GM12864 (cell line): Measurements from ENCODE around the gene UGT2B7.
"Not testable (repeated sequence)": the region's sequence is repeated elsewhere in the genome, so short reads cannot be mapped to it uniquely, and the experiment has no call there.

ENCODE experiments used
- DNase-seq: peaks from one replicate; pipeline ENCODE4 v3.0.0-alpha.2; 2011; ENCODE audit warnings: low read depth
- H3K4me3 ChIP-seq: 2 replicates; pipeline ENCODE4 v1.5.1; 2011; ENCODE audit warnings: mild to moderate bottlenecking, low read depth, low read length, control low read depth
- TF ChIP-seq, protein P1 (sequence below): IDR thresholded peaks from 2 replicates; pipeline ENCODE4 v1.5.1; 2011; ENCODE audit warnings: low read depth, mild to moderate bottlenecking, moderate library complexity, low read length, control low read depth, inconsistent platforms; ENCODE audit errors: missing control alignments

Gene UGT2B7

GRCh38 chr4:69096111-69096656 is at the start of gene UGT2B7:
Gene UGT2B7 (plus strand): TSS chr4:69096474. CDS start chr4:69096521, 47 bp downstream.
- DNase-seq = no peak
- no peak within 1 kb of the TSS for H3K4me3 ChIP-seq
- TF ChIP-seq, protein P1, sequence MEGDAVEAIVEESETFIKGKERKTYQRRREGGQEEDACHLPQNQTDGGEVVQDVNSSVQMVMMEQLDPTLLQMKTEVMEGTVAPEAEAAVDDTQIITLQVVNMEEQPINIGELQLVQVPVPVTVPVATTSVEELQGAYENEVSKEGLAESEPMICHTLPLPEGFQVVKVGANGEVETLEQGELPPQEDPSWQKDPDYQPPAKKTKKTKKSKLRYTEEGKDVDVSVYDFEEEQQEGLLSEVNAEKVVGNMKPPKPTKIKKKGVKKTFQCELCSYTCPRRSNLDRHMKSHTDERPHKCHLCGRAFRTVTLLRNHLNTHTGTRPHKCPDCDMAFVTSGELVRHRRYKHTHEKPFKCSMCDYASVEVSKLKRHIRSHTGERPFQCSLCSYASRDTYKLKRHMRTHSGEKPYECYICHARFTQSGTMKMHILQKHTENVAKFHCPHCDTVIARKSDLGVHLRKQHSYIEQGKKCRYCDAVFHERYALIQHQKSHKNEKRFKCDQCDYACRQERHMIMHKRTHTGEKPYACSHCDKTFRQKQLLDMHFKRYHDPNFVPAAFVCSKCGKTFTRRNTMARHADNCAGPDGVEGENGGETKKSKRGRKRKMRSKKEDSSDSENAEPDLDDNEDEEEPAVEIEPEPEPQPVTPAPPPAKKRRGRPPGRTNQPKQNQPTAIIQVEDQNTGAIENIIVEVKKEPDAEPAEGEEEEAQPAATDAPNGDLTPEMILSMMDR = no peak

DNA sequence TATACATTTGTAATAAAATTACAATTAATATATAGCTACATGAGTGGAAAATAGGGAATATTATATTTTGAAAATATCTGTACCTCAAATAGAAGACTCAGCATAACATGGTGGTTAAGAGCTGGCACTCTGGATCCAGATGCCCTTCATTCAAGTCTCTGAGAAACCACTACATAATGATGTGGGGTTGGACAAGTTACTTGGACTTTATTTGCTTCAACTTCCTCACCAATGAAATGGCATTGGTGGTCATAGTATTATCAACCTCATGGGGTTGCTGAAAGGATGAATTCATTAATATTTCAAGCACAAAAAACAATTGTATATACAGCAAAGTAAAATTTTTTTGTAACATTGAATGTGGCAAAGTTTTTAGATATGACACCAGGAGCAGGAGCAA is 46.4 kb upstream of the UGT2B7 start:
- no peak overlapping the region for H3K4me3 ChIP-seq
- no peak for DNase-seq
- TF ChIP-seq, protein P1 = no peak

DNA sequence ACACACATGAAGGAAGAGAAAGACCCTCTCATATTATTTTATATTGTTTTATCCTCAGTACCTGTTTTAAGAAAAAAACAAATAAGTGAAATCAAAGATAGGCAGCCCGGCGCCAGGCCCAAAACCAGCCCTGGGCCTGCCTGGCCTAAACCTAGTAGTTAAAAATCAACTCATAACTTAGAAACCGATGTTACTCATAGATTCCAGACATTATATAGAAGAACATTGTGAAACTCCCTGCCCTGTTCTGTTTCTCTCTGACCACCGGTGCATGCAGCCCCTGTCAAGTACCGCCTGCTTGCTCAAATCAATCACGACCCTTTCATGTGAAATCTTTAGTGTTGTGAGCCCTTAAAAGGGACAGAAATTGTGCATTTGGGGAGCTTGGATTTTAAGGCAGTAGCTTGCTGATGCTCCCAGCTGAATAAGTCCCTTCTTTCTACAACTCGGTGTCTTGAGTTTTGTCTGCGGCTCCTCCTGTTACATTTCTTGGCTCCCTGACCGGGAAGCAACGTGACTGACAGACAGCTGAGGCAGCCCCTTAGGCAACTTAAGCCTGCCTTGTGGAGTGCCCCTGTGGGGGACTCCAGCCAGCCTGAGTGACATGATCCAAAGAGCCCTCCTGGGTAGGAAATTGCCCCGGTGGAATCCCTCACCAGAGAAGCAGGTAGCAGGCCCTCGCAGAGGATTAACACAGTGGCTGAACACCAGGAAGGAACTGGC is 45.3 kb upstream of the UGT2B7 start:
- not testable (repeated sequence) for H3K4me3 ChIP-seq, DNase-seq

GRCh38 chr4:69051576-69051943 is 44.7 kb upstream of the UGT2B7 start:
- no peak overlapping the region for H3K4me3 ChIP-seq
- TF ChIP-seq, protein P1 = no peak
- DNase-seq = no peak

DNA sequence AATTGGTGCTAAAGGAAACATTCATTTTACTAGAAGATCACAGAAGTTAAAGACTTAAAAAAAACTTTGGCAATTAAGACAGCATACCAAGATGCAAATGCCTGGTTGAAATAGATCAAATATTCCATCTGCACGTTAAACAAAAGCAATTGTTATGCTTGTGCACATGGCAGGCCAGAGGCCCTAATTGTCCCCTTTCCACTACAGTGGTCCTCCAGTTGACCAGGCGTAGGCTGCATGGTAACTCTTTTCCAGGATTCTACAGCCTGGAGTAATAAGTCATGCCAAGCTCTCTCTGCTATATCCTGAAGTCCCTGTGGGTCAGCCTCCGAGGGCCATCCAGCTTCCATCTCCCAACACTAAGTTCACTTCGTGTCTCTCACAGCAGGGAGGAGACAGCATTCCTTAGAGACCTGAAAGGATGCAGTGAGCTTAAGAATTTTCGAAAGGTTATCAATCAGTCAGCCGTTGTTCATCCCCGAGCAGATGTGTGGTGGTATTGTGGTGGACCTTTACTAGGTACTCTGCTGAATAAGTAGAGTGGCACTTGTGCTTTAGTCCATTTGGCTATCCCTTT is 42.9 kb upstream of the UGT2B7 start:
- DNase-seq, H3K4me3 ChIP-seq: not testable (repeated sequence)

GRCh38 chr4:69054033-69054432 is 42.2 kb upstream of the UGT2B7 start:
- not testable (repeated sequence) for H3K4me3 ChIP-seq

GRCh38 chr4:69054578-69055200 is 41.6 kb upstream of the UGT2B7 start:
- H3K4me3 ChIP-seq = no peak overlapping the region
- TF ChIP-seq, protein P1 = no peak
- no peak for DNase-seq

More at GRCh38 chr4:69054033-69054432, 42.2 kb upstream of the UGT2B7 start:
- not testable (repeated sequence) for DNase-seq

DNA sequence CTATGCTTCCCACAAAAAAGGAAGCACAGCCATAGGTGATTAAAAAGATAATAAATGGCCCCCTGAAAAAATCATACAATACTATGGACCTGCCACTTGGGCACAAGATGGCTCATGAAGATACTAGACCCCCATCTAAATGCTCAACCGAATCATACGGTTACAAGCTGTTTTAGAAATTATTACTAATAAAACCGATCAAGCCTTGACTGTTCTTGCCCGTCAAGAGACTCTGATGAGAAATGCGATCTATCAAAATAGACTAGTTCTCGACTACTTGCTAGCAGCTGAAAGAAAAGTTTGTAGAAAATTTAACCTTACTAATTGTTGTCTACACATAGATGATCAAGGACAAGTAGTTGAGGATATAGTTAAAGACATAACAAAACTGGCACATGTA is 40.1 kb upstream of the UGT2B7 start:
- H3K4me3 ChIP-seq = no peak overlapping the region
- TF ChIP-seq, protein P1 = no peak
- no peak for DNase-seq
